Amniotic stem cell (primary cell): ENCODE results near the gene USP17L18.
"Not testable (repeated sequence)": the region's sequence is repeated elsewhere in the genome, so short reads cannot be mapped to it uniquely, and the experiment has no call there.

ENCODE experiments used
- DNase-seq: peaks from one replicate; lab custom pipeline; 2025; lab: John Stamatoyannopoulos, UW

The USP17L18 gene, protein sequence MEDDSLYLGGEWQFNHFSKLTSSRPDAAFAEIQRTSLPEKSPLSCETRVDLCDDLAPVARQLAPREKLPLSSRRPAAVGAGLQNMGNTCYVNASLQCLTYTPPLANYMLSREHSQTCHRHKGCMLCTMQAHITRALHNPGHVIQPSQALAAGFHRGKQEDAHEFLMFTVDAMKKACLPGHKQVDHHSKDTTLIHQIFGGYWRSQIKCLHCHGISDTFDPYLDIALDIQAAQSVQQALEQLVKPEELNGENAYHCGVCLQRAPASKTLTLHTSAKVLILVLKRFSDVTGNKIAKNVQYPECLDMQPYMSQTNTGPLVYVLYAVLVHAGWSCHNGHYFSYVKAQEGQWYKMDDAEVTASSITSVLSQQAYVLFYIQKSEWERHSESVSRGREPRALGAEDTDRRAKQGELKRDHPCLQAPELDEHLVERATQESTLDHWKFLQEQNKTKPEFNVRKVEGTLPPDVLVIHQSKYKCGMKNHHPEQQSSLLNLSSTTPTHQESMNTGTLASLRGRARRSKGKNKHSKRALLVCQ

DNA sequence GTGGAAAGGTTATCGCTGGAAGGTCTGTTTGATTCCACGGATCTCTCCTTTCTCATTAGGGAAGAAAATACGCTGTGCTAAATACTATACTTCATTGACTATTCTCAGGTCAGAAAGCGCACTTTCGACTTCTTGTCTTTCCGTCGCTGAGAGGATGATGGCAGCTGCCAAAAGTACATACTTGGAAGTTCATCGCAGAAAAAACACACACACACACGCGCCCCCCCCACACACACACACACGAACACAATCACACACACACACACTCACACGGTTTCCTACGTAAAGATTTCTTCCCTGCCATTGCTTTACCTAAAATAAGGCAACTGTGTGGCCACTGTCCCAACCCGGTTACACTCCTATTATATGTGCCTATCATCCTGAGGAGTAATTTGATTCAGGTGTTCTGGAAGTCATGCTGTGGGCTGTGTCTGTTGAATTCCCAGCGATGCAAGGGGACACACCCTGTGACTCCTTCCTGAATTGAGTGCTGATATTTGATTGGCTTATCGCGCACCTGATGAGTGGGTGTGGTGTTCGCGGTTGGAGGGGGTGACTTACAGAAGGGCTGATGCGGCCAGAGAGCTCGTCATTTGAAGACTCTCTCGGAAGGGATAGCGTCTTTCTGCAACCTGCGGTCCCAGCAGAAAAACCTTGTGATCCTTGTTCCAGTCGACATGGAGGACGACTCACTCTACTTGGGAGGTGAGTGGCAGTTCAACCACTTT is at the start of gene USP17L18:
Gene USP17L18 (plus strand): TSS at position 678 of the 728 bp plus-strand sequence. CDS start 0 bp downstream, at position 678.
- DNase-seq, result not testable (repeated sequence)

DNA sequence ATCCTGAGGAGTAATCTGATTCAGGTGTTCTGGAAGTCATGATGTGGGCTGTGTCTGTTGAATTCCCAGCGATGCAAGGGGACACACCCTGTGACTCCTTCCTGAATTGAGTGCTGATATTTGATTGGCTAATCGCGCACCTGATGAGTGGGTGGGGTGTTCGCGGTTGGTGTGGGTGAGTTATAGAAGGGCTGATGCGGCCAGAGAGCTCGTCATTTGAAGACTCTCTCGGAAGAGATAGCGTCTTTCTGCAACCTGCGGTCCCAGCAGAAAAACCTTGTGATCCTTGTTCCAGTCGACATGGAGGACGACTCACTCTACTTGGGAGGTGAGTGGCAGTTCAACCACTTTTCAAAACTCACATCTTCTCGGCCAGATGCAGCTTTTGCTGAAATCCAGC is 38.1 kb upstream of the USP17L18 start, which contains the start of gene USP17L10:
Gene USP17L10 (plus strand): TSS at position 301 of the 400 bp plus-strand sequence. CDS start 0 bp downstream, at position 301.
- DNase-seq, result not testable (repeated sequence)

DNA sequence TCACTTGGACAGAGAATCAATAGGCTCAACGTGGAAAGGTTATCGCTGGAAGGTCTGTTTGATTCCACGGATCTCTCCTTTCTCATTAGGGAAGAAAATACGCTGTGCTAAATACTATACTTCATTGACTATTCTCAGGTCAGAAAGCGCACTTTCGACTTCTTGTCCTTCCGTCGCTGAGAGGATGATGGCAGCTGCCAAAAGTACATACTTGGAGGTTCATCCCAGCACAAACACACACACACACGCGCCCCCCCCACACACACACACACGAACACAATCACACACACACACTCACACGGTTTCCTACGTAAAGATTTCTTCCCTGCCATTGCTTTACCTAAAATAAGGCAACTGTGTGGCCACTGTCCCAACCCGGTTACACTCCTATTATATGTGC is 33.7 kb upstream of the USP17L18 start:
- not testable (repeated sequence) for DNase-seq

DNA sequence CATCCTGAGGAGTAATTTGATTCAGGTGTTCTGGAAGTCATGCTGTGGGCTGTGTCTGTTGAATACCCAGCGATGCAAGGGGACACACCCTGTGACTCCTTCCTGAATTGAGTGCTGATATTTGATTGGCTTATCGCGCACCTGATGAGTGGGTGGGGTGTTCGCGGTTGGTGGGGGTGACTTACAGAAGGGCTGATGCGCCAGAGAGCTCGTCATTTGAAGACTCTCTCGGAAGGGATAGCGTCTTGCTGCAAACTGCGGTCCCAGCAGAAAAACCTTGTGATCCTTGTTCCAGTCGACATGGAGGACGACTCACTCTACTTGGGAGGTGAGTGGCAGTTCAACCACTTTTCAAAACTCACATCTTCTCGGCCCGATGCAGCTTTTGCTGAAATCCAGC is 33.3 kb upstream of the USP17L18 start, which contains the start of gene USP17L11:
Gene USP17L11 (plus strand): TSS at position 301 of the 400 bp plus-strand sequence. CDS start 0 bp downstream, at position 301.
- DNase-seq, result not testable (repeated sequence)

DNA sequence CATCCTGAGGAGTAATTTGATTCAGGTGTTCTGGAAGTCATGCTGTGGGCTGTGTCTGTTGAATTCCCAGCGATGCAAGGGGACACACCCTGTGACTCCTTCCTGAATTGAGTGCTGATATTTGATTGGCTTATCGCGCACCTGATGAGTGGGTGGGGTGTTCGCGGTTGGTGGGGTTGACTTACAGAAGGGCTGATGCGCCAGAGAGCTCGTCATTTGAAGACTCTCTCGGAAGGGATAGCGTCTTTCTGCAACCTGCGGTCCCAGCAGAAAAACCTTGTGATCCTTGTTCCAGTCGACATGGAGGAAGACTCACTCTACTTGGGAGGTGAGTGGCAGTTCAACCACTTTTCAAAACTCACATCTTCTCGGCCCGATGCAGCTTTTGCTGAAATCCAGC is 28.6 kb upstream of the USP17L18 start, which contains the start of gene USP17L12:
Gene USP17L12 (plus strand): TSS at position 301 of the 400 bp plus-strand sequence. CDS start 0 bp downstream, at position 301.
- not testable (repeated sequence) for DNase-seq

DNA sequence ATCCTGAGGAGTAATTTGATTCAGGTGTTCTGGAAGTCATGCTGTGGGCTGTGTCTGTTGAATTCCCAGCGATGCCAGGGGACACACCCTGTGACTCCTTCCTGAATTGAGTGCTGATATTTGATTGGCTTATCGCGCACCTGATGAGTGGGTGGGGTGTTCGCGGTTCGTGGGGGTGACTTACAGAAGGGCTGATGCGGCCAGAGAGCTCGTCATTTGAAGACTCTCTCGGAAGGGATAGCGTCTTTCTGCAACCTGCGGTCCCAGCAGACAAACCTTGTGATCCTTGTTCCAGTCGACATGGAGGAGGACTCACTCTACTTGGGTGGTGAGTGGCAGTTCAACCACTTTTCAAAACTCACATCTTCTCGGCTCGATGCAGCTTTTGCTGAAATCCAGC is 23.8 kb upstream of the USP17L18 start, which contains the start of gene USP17L13:
Gene USP17L13 (plus strand): TSS at position 301 of the 400 bp plus-strand sequence. CDS start 0 bp downstream, at position 301.
- DNase-seq, result not testable (repeated sequence)

DNA sequence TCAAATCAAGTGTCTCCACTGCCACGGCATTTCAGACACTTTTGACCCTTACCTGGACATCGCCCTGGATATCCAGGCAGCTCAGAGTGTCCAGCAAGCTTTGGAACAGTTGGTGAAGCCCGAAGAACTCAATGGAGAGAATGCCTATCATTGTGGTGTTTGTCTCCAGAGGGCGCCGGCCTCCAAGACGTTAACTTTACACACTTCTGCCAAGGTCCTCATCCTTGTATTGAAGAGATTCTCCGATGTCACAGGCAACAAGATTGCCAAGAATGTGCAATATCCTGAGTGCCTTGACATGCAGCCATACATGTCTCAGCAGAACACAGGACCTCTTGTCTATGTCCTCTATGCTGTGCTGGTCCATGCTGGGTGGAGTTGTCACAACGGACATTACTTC is 18.2 kb upstream of the USP17L18 start:
- DNase-seq, result not testable (repeated sequence)

DNA sequence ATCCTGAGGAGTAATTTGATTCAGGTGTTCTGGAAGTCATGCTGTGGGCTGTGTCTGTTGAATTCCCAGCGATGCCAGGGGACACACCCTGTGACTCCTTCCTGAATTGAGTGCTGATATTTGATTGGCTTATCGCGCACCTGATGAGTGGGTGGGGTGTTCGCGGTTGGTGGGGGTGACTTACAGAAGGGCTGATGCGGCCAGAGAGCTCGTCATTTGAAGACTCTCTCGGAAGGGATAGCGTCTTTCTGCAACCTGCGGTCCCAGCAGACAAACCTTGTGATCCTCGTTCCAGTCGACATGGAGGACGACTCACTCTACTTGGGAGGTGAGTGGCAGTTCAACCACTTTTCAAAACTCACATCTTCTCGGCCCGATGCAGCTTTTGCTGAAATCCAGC is 14.3 kb upstream of the USP17L18 start, which contains the start of gene USP17L15:
Gene USP17L15 (plus strand): TSS at position 301 of the 400 bp plus-strand sequence. CDS start 0 bp downstream, at position 301.
- DNase-seq, result not testable (repeated sequence)

DNA sequence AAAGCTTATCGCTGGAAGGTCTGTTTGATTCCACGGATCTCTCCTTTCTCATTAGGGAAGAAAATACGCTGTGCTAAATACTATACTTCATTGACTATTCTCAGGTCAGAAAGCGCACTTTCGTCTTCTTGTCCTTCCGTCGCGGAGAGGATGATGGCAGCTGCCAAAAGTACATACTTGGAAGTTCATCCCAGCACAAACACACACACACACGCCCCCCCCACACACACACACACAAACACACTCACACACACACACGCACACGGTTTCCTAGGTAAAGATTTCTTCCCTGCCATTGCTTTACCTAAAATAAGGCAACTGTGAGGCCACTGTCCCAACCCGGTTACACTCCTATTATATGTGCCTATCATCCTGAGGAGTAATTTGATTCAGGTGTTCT is 10.0 kb upstream of the USP17L18 start:
- DNase-seq, result not testable (repeated sequence)

DNA sequence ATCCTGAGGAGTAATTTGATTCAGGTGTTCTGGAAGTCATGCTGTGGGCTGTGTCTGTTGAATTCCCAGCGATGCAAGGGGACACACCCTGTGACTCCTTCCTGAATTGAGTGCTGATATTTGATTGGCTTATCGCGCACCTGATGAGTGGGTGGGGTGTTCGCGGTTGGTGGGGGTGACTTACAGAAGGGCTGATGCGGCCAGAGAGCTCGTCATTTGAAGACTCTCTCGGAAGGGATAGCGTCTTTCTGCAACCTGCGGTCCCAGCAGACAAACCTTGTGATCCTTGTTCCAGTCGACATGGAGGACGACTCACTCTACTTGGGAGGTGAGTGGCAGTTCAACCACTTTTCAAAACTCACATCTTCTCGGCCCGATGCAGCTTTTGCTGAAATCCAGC is 4.9 kb upstream of the USP17L18 start, which contains the start of gene USP17L17:
Gene USP17L17 (plus strand): TSS at position 301 of the 400 bp plus-strand sequence. CDS start 0 bp downstream, at position 301.
- DNase-seq, result not testable (repeated sequence)

DNA sequence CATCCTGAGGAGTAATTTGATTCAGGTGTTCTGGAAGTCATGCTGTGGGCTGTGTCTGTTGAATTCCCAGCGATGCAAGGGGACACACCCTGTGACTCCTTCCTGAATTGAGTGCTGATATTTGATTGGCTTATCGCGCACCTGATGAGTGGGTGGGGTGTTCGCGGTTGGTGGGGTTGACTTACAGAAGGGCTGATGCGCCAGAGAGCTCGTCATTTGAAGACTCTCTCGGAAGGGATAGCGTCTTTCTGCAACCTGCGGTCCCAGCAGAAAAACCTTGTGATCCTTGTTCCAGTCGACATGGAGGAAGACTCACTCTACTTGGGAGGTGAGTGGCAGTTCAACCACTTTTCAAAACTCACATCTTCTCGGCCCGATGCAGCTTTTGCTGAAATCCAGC is 4.6 kb downstream of the USP17L18 start, which contains the start of gene USP17L19:
Gene USP17L19 (plus strand): TSS at position 301 of the 400 bp plus-strand sequence. CDS start 0 bp downstream, at position 301.
- DNase-seq, result not testable (repeated sequence)

DNA sequence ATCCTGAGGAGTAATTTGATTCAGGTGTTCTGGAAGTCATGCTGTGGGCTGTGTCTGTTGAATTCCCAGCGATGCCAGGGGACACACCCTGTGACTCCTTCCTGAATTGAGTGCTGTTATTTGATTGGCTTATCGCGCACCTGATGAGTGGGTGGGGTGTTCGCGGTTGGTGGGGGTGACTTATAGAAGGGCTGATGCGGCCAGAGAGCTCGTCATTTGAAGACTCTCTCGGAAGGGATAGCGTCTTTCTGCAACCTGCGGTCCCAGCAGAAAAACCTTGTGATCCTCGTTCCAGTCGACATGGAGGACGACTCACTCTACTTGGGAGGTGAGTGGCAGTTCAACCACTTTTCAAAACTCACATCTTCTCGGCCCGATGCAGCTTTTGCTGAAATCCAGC is 9.4 kb downstream of the USP17L18 start, which contains the start of gene USP17L20:
Gene USP17L20 (plus strand): TSS at position 301 of the 400 bp plus-strand sequence. CDS start 0 bp downstream, at position 301.
- not testable (repeated sequence) for DNase-seq

DNA sequence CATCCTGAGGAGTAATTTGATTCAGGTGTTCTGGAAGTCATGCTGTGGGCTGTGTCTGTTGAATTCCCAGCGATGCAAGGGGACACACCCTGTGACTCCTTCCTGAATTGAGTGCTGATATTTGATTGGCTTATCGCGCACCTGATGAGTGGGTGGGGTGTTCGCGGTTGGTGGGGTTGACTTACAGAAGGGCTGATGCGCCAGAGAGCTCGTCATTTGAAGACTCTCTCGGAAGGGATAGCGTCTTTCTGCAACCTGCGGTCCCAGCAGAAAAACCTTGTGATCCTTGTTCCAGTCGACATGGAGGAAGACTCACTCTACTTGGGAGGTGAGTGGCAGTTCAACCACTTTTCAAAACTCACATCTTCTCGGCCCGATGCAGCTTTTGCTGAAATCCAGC is 14.1 kb downstream of the USP17L18 start, which contains the start of gene USP17L21:
Gene USP17L21 (plus strand): TSS at position 301 of the 400 bp plus-strand sequence. CDS start 0 bp downstream, at position 301.
- DNase-seq, result not testable (repeated sequence)

DNA sequence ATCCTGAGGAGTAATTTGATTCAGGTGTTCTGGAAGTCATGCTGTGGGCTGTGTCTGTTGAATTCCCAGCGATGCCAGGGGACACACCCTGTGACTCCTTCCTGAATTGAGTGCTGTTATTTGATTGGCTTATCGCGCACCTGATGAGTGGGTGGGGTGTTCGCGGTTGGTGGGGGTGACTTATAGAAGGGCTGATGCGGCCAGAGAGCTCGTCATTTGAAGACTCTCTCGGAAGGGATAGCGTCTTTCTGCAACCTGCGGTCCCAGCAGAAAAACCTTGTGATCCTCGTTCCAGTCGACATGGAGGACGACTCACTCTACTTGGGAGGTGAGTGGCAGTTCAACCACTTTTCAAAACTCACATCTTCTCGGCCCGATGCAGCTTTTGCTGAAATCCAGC is 18.9 kb downstream of the USP17L18 start, which contains the start of gene USP17L22:
Gene USP17L22 (plus strand): TSS at position 301 of the 400 bp plus-strand sequence. CDS start 0 bp downstream, at position 301.
- DNase-seq, result not testable (repeated sequence)

DNA sequence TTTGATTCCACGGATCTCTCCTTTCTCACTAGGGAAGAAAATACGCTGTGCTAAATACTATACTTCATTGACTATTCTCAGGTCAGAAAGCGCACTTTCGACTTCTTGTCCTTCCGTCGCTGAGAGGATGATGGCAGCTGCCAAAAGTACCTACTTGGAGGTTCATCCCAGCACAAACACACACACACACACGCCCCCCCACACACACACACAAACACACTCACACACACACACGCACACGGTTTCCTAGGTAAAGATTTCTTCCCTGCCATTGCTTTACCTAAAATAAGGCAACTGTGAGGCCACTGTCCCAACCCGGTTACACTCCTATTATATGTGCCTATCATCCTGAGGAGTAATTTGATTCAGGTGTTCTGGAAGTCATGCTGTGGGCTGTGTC is 23.3 kb downstream of the USP17L18 start:
- DNase-seq, result not testable (repeated sequence)
